Glutamatergic neuron (in vitro differentiated cells): ENCODE measurements around the gene CDK11B. TPM values are rescaled to one million over a fixed set of nuclear protein-coding genes. Genes with fewer than 3 reads are reported as not detected.
A peak's percentile ranks its signal among the peaks of the same experiment; 100 is the strongest.

Experiments
- DNase-seq: peaks from one replicate; pipeline ENCODE4 v3.0.0; 2022
- H3K27ac Mint-ChIP-seq: one replicate; pipeline ENCODE4 v1.8.0; 2020; ENCODE audit warnings: mild to moderate bottlenecking, mixed read lengths, inconsistent platforms; ENCODE audit not compliant: unreplicated experiment
- H3K27me3 Mint-ChIP-seq: one replicate; pipeline ENCODE4 v1.8.0; 2020; ENCODE audit warnings: mild to moderate bottlenecking, moderate library complexity, mixed read lengths, inconsistent platforms; ENCODE audit not compliant: unreplicated experiment
- H3K36me3 Mint-ChIP-seq: one replicate; pipeline ENCODE4 v1.8.0; 2020; ENCODE audit warnings: mild to moderate bottlenecking, mixed read lengths, inconsistent platforms; ENCODE audit not compliant: unreplicated experiment
- H3K4me1 Mint-ChIP-seq: one replicate; pipeline ENCODE4 v1.8.0; 2020; ENCODE audit warnings: mild to moderate bottlenecking, low read depth, mixed read lengths, inconsistent platforms; ENCODE audit not compliant: unreplicated experiment
- H3K4me3 Mint-ChIP-seq: one replicate; pipeline ENCODE4 v1.8.0; 2020; ENCODE audit warnings: mild to moderate bottlenecking, mixed read lengths, inconsistent platforms; ENCODE audit not compliant: unreplicated experiment
- H3K9me3 Mint-ChIP-seq: one replicate; pipeline ENCODE4 v1.8.0; 2020; ENCODE audit warnings: mild to moderate bottlenecking, moderate library complexity, mixed read lengths, inconsistent platforms; ENCODE audit not compliant: unreplicated experiment
- total RNA-seq: library from RNA; stranded (reverse); fragmentation: NEBNext Ultra II Directional; extraction: Animal tissue kit (Norgen Biotek cat#: 25700); gene quantifications from one replicate; pipeline ENCODE4 v1.2.1, GENCODE V29; 2021; ENCODE audit not compliant: unreplicated experiment
- TF ChIP-seq, protein P1 (sequence below): fragments of 200-600 bp; sonication (generic); IDR thresholded peaks from one replicate; pipeline ENCODE4 v1.5.0; 2021; ENCODE audit not compliant: partially characterized antibody, unreplicated experiment

The CDK11B gene
- total RNA-seq, 1 donor from 2014 or later: 32.7 TPM

DNA sequence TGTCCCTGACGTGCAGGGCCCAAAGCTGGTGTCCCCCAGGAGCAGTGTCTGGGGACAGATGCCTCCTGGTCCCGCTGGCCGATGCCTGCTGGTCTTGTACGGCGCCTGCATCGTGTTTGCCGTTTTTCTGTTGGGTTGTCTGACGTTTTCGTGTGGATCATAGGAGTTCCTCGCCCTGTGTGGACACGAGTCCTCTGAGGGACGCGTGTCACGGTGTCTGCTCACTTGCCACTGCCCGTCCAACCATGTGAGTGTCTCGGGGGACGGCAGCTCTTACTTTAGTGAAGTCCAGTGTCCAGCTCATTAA is 36.1 kb downstream of the CDK11B start:
- H3K4me1 Mint-ChIP-seq: peaks cover 10% of the 10 kb centered on the region
- peaks cover 13% of the 10 kb centered on the region for H3K9me3 Mint-ChIP-seq
- peaks cover 21% of the 10 kb centered on the region for H3K27me3 Mint-ChIP-seq
- H3K27ac Mint-ChIP-seq: peak overlapping the region; percentile 46
- DNase-seq: no peak
- H3K4me3 Mint-ChIP-seq: peak overlapping the region; percentile 65
- TF ChIP-seq, protein P1, sequence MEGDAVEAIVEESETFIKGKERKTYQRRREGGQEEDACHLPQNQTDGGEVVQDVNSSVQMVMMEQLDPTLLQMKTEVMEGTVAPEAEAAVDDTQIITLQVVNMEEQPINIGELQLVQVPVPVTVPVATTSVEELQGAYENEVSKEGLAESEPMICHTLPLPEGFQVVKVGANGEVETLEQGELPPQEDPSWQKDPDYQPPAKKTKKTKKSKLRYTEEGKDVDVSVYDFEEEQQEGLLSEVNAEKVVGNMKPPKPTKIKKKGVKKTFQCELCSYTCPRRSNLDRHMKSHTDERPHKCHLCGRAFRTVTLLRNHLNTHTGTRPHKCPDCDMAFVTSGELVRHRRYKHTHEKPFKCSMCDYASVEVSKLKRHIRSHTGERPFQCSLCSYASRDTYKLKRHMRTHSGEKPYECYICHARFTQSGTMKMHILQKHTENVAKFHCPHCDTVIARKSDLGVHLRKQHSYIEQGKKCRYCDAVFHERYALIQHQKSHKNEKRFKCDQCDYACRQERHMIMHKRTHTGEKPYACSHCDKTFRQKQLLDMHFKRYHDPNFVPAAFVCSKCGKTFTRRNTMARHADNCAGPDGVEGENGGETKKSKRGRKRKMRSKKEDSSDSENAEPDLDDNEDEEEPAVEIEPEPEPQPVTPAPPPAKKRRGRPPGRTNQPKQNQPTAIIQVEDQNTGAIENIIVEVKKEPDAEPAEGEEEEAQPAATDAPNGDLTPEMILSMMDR: no peak
- H3K36me3 Mint-ChIP-seq: no peaks in the 10 kb centered on the region

DNA sequence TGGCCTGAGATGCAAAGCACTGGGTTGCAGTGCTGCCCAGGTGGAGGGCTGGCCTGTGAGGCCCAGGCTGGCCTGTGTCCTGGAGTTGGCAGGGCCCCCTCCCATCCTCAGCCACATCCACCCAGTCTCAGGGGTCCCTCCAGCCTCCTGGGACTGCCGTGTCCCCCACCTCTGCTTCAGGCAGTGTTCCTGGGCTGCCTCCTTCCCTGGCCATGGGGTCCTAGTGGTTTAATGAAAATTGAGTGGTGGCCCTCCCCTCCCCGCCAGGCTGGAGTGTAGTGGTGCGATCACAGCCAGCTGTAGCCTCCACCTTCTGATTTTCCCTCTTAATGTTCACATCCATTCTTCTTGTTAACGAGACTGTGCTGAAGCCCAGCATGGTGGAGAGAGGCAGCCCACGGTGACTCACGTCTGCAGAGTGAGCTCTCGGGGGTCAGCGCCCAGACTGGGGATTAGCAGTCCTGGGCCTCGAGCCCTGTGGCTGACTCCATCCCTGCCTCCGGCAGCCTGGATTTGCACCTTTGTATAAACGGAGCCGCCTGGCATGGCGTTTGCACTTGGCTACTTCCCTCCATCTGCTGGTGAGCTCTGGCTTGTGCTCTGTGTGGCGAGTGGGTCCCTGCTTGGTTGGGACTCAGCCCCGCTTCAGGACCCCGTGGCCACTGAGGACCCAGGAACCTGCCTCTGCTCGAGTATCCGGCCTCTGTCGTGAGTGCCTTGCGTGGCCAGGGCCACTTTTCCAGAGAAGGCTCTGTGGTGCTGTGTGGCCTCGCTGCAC is 36.6 kb downstream of the CDK11B start:
- Mint-ChIP-seq H3K9me3 (peaks cover 16% of the 10 kb centered on the region), H3K27me3 (peaks cover 21% of the 10 kb centered on the region), H3K4me3 (no peak overlapping the region), H3K27ac (peak overlapping the region; percentile 46), H3K36me3 (no peaks in the 10 kb centered on the region), H3K4me1 (peaks cover 10% of the 10 kb centered on the region)
- TF ChIP-seq, protein P1: no peak
- no peak for DNase-seq

DNA sequence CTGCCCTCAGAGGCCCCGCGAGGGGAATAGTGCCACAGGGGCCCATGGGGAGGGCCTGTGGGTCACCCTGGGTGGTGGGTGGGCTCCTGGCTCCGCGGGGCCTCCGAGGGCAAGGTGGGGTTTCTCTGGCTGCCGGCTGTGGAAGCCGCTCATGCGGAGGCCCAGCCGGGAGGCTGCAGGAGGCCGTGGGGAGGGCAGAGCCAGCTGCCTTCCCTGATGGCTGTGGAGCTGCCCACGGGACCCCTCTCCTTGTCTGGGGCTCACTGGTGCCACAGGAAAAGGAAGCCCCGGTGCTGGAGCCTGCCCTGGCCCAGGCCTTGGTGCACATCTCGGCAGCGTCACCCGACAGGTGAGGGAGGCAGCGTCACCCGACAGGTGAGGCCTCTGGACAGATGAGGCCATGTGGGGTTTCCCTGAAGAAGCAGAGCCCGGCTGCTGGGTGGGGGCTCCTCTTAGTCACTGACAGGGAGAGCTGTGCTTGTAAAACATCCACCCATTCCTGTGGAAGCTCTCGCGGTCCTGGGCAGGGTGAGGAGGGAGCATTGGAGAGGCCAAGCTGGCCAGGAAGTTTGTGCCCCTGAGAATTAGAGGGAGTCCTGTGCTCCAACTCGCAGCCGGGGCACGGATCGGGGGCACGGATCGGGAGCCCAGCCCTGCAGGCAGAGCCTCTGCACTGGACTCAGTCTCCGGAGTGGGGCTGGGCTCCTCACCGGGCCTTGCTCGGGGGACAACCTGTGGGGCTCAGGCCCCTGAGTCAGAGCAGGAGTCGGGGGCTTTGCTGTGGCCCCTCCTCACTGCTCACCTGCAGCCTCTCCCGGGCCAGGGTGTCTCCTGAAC is 37.4 kb downstream of the CDK11B start:
- H3K4me1 Mint-ChIP-seq: peaks cover 10% of the 10 kb centered on the region
- DNase-seq: no peak
- no peak overlapping the region for H3K27ac Mint-ChIP-seq
- H3K36me3 Mint-ChIP-seq: no peaks in the 10 kb centered on the region
- no peak overlapping the region for H3K4me3 Mint-ChIP-seq
- TF ChIP-seq, protein P1: no peak
- peaks cover 25% of the 10 kb centered on the region for H3K27me3 Mint-ChIP-seq
- peaks cover 18% of the 10 kb centered on the region for H3K9me3 Mint-ChIP-seq

DNA sequence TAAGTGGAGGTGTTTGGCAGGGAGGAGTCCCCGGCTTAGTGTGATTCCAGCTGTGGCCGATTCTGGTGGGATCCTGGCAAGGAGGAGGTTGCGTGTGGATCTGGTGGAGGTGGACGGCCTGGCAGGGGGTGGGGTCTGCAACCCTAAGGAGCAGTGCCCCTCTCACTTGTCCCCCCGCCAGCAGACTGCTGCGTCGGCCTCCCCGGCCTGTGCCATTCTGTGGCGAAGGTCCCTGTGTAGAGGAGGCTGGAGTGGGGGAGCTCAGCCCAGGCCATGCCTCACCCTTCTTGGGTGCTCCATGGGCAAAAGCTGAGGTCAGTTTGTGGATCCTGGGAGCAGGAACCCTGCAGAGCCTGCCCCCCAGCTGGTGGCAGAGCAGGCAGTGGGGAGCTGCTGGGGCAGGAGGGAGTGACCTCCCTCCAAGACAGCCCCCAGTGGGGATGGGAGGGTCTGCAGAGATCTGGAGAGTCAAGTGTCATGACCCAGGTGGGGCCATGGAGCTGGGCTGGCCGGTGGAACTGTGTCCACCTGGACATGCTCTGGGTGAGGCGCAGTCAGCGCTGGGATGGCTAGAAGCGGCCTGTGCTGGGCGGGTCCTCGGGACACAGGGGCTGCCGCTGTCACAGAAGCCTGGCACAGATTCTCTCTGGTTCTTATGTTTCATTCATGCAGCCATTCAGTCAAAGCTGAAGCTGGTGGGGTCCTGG is 38.2 kb downstream of the CDK11B start:
- Mint-ChIP-seq H3K4me3 (no peak overlapping the region), H3K27me3 (peaks cover 25% of the 10 kb centered on the region), H3K36me3 (no peaks in the 10 kb centered on the region), H3K4me1 (peaks cover 8% of the 10 kb centered on the region), H3K27ac (peak overlapping the region; percentile 1), H3K9me3 (peaks cover 17% of the 10 kb centered on the region)
- TF ChIP-seq, protein P1: no peak
- no peak for DNase-seq
